Measurements from ENCODE around the gene FCER2.

DNA sequence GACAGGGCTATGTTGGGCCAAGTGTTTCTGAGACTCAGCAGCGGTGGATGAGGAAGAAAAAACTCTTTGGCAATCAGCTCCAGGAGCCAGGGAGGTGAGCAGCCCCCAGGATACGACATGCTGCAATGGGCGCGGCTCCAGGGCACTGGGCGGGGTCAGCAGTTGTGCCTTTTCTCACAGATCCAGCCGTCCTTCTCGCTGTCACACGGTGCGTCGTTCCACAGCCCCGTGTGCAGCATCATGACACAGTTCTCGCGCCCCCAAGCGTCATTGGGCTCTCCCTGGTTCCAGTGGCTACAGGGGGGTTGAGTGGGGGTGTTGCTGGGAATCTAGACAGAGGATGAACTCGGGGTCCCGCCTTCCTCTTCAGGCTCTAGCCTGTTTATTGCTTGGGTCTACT is 27.3 kb upstream of the FCER2 start:
- TF ChIP-seq POLR2AphosphoS5 (IDR thresholded peaks at IDR 0.05; ENCODE audit: low read depth, low read length): no peak
- no peak for TF ChIP-seq TAF1 (IDR thresholded peaks at IDR 0.05; ENCODE audit: low read depth, low read length)

Measured in GM12891 (cell line).